HepG2 (cell line): ENCODE measurements around the gene DMPK. TPM values are rescaled to one million over a fixed set of nuclear protein-coding genes. Genes with fewer than 3 reads are reported as not detected.

Experiments used
- DMAP1 ChIP-seq: IDR thresholded peaks from 2 replicates; pipeline ENCODE4 v1.6.1; 2016
- GRHL1 ChIP-seq: sonication (generic); formaldehyde crosslinking; conservative IDR thresholded peaks from 2 replicates; pipeline ENCODE4 v1.8.0; 2022; ENCODE audit warnings: missing genetic modification reagents
- HNF4A ChIP-seq: sonication (generic); formaldehyde crosslinking; IDR thresholded peaks from 2 replicates; pipeline ENCODE4 v1.4.0; 2020; ENCODE audit warnings: missing genetic modification reagents
- HOXA5 ChIP-seq: sonication (generic); formaldehyde crosslinking; IDR thresholded peaks from 2 replicates; pipeline ENCODE4 v1.4.0; 2020; ENCODE audit warnings: missing genetic modification reagents
- KDM4B ChIP-seq: sonication (generic); formaldehyde crosslinking; IDR thresholded peaks from 2 replicates; pipeline ENCODE4 v1.4.0; 2020; ENCODE audit warnings: missing genetic modification reagents
- MYNN ChIP-seq: sonication (generic); formaldehyde crosslinking; IDR thresholded peaks from 2 replicates; pipeline ENCODE4 v1.4.0; 2020; ENCODE audit warnings: mild to moderate bottlenecking, low read depth, missing genetic modification reagents
- NFE2L1 ChIP-seq: sonication (generic); formaldehyde crosslinking; IDR thresholded peaks from 2 replicates; pipeline ENCODE4 v1.4.0; 2020; ENCODE audit warnings: missing genetic modification reagents, mild to moderate bottlenecking, borderline replicate concordance
- NR1H2 ChIP-seq: sonication (generic); formaldehyde crosslinking; IDR thresholded peaks from 2 replicates; pipeline ENCODE4 v1.8.1; 2022; ENCODE audit warnings: low read depth, missing genetic modification reagents, borderline replicate concordance
- PITX1 ChIP-seq: sonication (generic); formaldehyde crosslinking; IDR thresholded peaks from 2 replicates; pipeline ENCODE4 v1.5.1; 2020; ENCODE audit warnings: mild to moderate bottlenecking, missing genetic modification reagents
- RNF2 ChIP-seq: fragments of 450-650 bp; conservative IDR thresholded peaks from 2 replicates; pipeline ENCODE4 v1.6.1; 2016; ENCODE audit warnings: low read depth
- THYN1 ChIP-seq: sonication (generic); formaldehyde crosslinking; IDR thresholded peaks from 2 replicates; pipeline ENCODE4 v1.8.1; 2023; ENCODE audit warnings: low read depth, mild to moderate bottlenecking, moderate library complexity, missing genetic modification reagents, borderline replicate concordance
- TIGD3 ChIP-seq: sonication (generic); formaldehyde crosslinking; IDR thresholded peaks from 2 replicates; pipeline ENCODE4 v1.5.1; 2020; ENCODE audit warnings: mild to moderate bottlenecking, missing genetic modification reagents, borderline replicate concordance
- ZNF121 ChIP-seq: sonication (generic); formaldehyde crosslinking; IDR thresholded peaks from 2 replicates; pipeline ENCODE4 v1.5.0; 2020; ENCODE audit warnings: mild to moderate bottlenecking, missing genetic modification reagents
- ZNF556 ChIP-seq: sonication (generic); formaldehyde crosslinking; IDR thresholded peaks from 2 replicates; pipeline ENCODE4 v1.4.0; 2020; ENCODE audit warnings: mild to moderate bottlenecking, missing genetic modification reagents, borderline replicate concordance
- ZNF703 ChIP-seq: sonication (generic); formaldehyde crosslinking; IDR thresholded peaks from 2 replicates; pipeline ENCODE4 v1.5.1; 2020; ENCODE audit warnings: missing genetic modification reagents, mild to moderate bottlenecking, moderate library complexity, borderline replicate concordance
- ZNF740 ChIP-seq: sonication (generic); formaldehyde crosslinking; IDR thresholded peaks from 2 replicates; pipeline ENCODE4 v1.4.0; 2020; ENCODE audit warnings: missing genetic modification reagents
- ZNF746 ChIP-seq: sonication (generic); formaldehyde crosslinking; IDR thresholded peaks from 2 replicates; pipeline ENCODE4 v1.8.0; 2022; ENCODE audit warnings: mild to moderate bottlenecking, missing genetic modification reagents
- ZNF841 ChIP-seq: sonication (generic); formaldehyde crosslinking; IDR thresholded peaks from 2 replicates; pipeline ENCODE4 v1.8.1; 2023; ENCODE audit warnings: missing genetic modification reagents, borderline replicate concordance
- ZSCAN21 ChIP-seq: sonication (generic); formaldehyde crosslinking; IDR thresholded peaks from 2 replicates; pipeline ENCODE4 v1.8.0; 2022; ENCODE audit warnings: mild to moderate bottlenecking, missing genetic modification reagents, moderate library complexity, borderline replicate concordance
- polyA plus RNA-seq, 8 experiments: library from polyadenylated mRNA; depleted of rRNA in 3 of 8; stranded (reverse) in 7 of 8; unstranded in 1 of 8; fragments of >200 nt; fragmentation: Illumina TruSeq in 4 of 8; extraction: Trizol in 4 of 8; gene quantifications; 2 replicates each; pipeline versions ENCODE4 v1.2.1 to v1.2.3, GENCODE V29; 2011 to 2016; ENCODE audit warnings: low read depth in 4 of 8, missing spikeins in 1 of 8, mixed read lengths in 1 of 8; ENCODE audit not compliant: insufficient read depth in 1 of 8
- total RNA-seq, 5 experiments: library from RNA; depleted of rRNA; stranded (reverse); fragments of >200 nt; fragmentation: Illumina TruSeq; extraction: Trizol; gene quantifications; 2 replicates each; pipeline ENCODE4 v1.2.3, GENCODE V29; 2016; ENCODE audit warnings: low read depth in 1 of 5
- TF ChIP-seq, protein P1 (sequence below): sonication (generic); formaldehyde crosslinking; IDR thresholded peaks from 2 replicates; pipeline ENCODE4 v1.4.0; 2020; ENCODE audit warnings: low read depth, mild to moderate bottlenecking, missing genetic modification reagents
- TF ChIP-seq, protein P2 (sequence below): sonication (generic); formaldehyde crosslinking; IDR thresholded peaks from 2 replicates; pipeline ENCODE4 v1.5.1; 2020; ENCODE audit warnings: missing genetic modification reagents, mild to moderate bottlenecking, borderline replicate concordance
- TF ChIP-seq, protein P3 (sequence below): sonication (generic); formaldehyde crosslinking; IDR thresholded peaks from 2 replicates; pipeline ENCODE4 v1.8.1; 2023; ENCODE audit warnings: mild to moderate bottlenecking, missing genetic modification reagents, borderline replicate concordance

Gene DMPK
- total and polyA plus RNA-seq, 2 of the 13 experiments (the other 11 are each of a cell fraction or from before 2014, with no cell fraction given), result 5.3 to 8.8 TPM

GRCh38 chr19:45792470-45793177 lies 10.3 kb upstream of the DMPK start, which contains the start of gene DMWD (continued):
- TF ChIP-seq NR1H2 (CRISPR knock-in tag) (no peak), ZNF746 (CRISPR knock-in tag) (no peak), ZNF703 (CRISPR knock-in tag) (no peak), NFE2L1 (no peak), ZSCAN21 (CRISPR knock-in tag) (no peak), DMAP1 (CRISPR knock-in tag) (no peak), ZNF121 (CRISPR knock-in tag) (no peak), PITX1 (no peak), ZNF841 (CRISPR knock-in tag) (no peak), RNF2 (no peak), THYN1 (CRISPR knock-in tag) (no peak), HNF4A (no peak), ZNF556 (0 out of 2 replicates have a peak, but pooled peaks have one; percentile 34), TIGD3 (CRISPR knock-in tag) (no peak), HOXA5 (CRISPR knock-in tag) (no peak), MYNN (CRISPR knock-in tag) (peak; percentile 70; the same call in 1 of the 2 replicates), KDM4B (CRISPR knock-in tag) (no peak), ZNF740 (CRISPR knock-in tag) (no peak), GRHL1 (CRISPR knock-in tag) (no peak)
- TF ChIP-seq, protein P1, sequence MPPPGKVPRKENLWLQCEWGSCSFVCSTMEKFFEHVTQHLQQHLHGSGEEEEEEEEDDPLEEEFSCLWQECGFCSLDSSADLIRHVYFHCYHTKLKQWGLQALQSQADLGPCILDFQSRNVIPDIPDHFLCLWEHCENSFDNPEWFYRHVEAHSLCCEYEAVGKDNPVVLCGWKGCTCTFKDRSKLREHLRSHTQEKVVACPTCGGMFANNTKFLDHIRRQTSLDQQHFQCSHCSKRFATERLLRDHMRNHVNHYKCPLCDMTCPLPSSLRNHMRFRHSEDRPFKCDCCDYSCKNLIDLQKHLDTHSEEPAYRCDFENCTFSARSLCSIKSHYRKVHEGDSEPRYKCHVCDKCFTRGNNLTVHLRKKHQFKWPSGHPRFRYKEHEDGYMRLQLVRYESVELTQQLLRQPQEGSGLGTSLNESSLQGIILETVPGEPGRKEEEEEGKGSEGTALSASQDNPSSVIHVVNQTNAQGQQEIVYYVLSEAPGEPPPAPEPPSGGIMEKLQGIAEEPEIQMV (CRISPR knock-in tag), result no peak
- TF ChIP-seq, protein P2, sequence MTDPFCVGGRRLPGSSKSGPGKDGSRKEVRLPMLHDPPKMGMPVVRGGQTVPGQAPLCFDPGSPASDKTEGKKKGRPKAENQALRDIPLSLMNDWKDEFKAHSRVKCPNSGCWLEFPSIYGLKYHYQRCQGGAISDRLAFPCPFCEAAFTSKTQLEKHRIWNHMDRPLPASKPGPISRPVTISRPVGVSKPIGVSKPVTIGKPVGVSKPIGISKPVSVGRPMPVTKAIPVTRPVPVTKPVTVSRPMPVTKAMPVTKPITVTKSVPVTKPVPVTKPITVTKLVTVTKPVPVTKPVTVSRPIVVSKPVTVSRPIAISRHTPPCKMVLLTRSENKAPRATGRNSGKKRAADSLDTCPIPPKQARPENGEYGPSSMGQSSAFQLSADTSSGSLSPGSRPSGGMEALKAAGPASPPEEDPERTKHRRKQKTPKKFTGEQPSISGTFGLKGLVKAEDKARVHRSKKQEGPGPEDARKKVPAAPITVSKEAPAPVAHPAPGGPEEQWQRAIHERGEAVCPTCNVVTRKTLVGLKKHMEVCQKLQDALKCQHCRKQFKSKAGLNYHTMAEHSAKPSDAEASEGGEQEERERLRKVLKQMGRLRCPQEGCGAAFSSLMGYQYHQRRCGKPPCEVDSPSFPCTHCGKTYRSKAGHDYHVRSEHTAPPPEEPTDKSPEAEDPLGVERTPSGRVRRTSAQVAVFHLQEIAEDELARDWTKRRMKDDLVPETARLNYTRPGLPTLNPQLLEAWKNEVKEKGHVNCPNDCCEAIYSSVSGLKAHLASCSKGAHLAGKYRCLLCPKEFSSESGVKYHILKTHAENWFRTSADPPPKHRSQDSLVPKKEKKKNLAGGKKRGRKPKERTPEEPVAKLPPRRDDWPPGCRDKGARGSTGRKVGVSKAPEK (CRISPR knock-in tag), result no peak
- TF ChIP-seq, protein P3, sequence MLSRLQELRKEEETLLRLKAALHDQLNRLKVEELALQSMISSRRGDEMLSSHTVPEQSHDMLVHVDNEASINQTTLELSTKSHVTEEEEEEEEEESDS, result no peak
